GM12801 (cell line): Measurements from ENCODE around the gene TATDN2.

Source experiments
- CTCF ChIP-seq: IDR thresholded peaks from one replicate; pipeline ENCODE4 v1.5.1; 2011; ENCODE audit warnings: control low read depth; ENCODE audit not compliant: insufficient read length; ENCODE audit errors: extremely low read depth

Gene TATDN2

GRCh38 chr3:10228248-10228950 is 19.9 kb upstream of the TATDN2 start:
- TF ChIP-seq CTCF = no peak

DNA sequence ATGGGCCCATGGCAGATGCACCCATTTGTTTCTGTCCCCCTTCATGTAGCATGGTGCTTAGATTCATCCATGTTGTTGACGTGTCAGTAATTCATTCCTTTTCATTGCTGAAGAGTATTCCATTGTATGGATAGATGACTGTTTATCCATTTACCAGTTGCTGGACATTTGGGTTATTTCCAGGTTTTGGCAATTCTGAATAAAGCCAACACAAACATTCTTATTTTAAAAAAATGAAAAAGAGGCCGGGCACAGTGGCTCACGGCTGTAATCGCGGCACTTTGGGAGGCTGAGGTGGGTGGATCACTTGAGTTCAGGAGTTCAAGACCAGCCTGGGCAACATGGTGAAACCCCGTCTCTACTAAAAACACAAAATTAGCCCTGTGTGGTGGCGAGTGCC is 18.7 kb upstream of the TATDN2 start:
- no peak for TF ChIP-seq CTCF

DNA sequence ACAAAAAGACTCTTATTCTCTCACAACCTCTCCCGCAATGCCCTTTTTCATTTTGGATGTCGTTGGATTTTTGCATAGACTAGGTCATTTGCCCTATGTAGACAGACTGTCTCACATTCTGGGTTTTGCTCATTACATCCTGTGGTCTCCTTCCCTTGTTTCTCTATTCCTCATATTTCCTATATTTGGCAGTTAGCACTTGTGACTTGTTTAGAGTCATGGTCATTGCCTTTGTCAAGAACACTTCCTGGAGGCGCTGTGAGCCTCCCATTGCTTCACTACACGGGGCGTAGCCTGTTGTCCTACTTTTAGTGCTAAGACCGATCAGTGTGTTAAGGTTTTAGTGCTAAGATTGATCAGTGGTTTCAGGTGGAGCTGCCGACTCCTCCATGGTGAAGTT is 16.1 kb upstream of the TATDN2 start:
- TF ChIP-seq CTCF = no peak

DNA sequence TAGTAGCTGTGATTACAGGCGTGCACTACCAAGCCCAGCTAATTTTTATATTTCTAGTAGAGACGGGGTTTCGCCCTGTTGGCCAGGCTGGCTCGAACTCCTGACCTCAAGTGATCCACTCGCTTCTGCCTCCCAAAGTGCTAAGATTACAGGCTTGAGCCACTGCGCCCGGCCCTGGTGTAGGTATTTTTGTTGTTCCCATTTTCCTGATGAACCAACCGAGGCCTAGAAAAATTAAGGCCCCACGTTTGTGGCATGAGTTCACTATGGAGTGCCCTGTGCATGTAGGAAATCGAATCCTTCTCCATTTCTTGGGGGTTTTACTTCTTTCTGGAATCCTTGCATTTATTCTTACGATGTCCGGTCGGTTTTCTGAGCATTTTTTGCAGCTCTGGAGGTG is 14.3 kb upstream of the TATDN2 start:
- no peak for TF ChIP-seq CTCF

- no peak for TF ChIP-seq CTCF
These were observed 13.6 kb upstream of the TATDN2 start for GRCh38 chr3:10234526-10235230.

DNA sequence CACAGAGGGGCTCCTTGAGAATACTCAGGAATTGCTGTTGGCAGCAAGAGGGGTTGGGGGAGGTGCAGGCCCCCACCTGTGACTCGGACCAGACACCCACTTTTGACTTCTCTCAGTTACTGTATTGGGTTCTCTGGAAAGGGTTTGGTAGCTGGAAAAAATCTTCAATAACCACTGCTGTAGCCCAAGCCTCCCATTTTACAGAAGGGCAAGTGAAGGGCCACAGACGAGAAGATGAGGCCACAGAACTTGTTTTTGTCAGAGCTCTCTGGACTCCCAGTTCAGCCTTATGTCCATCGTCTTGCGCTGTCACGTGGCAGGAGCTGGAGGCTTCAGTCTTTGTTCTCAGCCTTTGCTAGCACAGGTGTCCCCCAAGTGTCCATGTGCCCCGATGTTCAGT is 12.7 kb upstream of the TATDN2 start:
- TF ChIP-seq CTCF = no peak

DNA sequence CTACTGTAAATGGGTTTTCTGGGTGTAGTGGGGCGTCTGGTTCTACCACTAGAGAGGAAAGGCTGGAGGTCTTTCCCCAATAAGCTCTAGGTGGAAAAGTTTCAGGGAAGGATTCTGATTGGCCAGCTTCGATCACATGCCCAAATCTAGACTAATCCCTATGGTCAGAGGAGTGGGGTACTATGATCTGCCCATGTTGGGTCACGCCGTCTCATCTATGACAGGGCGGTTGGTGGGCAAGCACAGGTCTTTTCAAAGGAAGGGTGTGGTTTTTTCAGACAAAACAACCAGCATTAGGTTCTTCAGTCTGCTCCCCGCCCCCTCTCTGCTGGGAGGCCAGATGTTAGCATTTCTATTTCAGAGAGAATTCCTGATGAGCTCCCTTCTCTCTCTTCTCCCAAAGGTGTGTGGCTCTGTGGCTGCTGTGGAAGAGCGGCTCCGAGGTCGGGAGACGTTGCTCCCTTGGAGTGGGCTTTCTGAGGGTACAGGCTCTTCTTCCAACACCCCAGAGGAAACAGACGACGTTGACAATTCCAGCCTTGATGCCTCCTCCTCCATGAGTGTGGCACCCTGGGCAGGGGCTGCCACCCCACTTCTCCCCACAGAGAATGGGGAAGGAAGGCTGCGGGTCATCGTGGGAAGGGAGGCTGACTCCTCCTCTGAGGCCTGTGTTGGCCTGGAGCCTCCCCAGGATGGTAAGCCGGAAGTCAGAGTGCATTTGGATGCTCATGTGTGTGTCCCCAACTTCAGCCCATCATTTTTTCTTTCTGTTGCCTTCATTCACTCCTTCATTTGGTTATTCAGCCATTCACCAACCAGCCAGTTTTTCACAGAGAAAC is 9.7 kb upstream of the TATDN2 start:
- TF ChIP-seq CTCF = no peak
